Progenitor cell of endocrine pancreas (in vitro differentiated cells): ENCODE results near the gene ZC3H11A. TPM values are rescaled to one million over a fixed set of nuclear protein-coding genes. Genes with fewer than 3 reads are reported as not detected.
"Not testable (repeated sequence)": the region's sequence is repeated elsewhere in the genome, so short reads cannot be mapped to it uniquely, and the experiment has no call there.

Source experiments
- DNase-seq: peaks from one replicate; pipeline ENCODE4 v3.0.0; 2021; ENCODE audit warnings: low spot score; ENCODE audit not compliant: unreplicated experiment
- H3K27ac Mint-ChIP-seq: 2 replicates; pipeline ENCODE4 v1.8.0; 2021; ENCODE audit warnings: mild to moderate bottlenecking, moderate library complexity, mixed read lengths
- H3K27me3 Mint-ChIP-seq: 2 replicates; pipeline ENCODE4 v1.8.0; 2021; ENCODE audit warnings: mixed read lengths
- H3K36me3 Mint-ChIP-seq: 2 replicates; pipeline ENCODE4 v1.8.0; 2022; ENCODE audit warnings: mixed read lengths; ENCODE audit not compliant: insufficient read depth
- H3K4me1 Mint-ChIP-seq: 2 replicates; pipeline ENCODE4 v1.8.0; 2021; ENCODE audit warnings: low read depth, mixed read lengths
- H3K4me3 Mint-ChIP-seq: 2 replicates; pipeline ENCODE4 v1.8.0; 2021; ENCODE audit warnings: low read depth, mild to moderate bottlenecking, moderate library complexity, mixed read lengths
- H3K9me3 Mint-ChIP-seq: 2 replicates; pipeline ENCODE4 v1.8.0; 2021; ENCODE audit warnings: low read depth, mixed read lengths
- CTCF ChIP-seq: fragments of 200-600 bp; sonication (generic); IDR thresholded peaks from one replicate; pipeline ENCODE4 v1.5.0; 2021; ENCODE audit warnings: antibody characterized with exemption, mild to moderate bottlenecking; ENCODE audit not compliant: unreplicated experiment
- total RNA-seq: library from RNA; stranded (reverse); gene quantifications from 2 replicates; pipeline ENCODE4 v1.2.1, GENCODE V29; 2021

ZC3H11A gene
- total RNA-seq, 1 donor from 2014 or later = 100 TPM

- no peak for TF ChIP-seq CTCF
- Mint-ChIP-seq H3K27me3 (no peaks in the 10 kb centered on the region), H3K4me1 (no peaks in the 10 kb centered on the region), H3K4me3 (no peak overlapping the region), H3K36me3 (peaks cover 31% of the 10 kb centered on the region), H3K9me3 (no peaks in the 10 kb centered on the region), H3K27ac (no peak overlapping the region)
- DNase-seq = no peak
Observed at GRCh38 chr1:203828002-203828401, 32.6 kb downstream of the ZC3H11A start.

- no peak for TF ChIP-seq CTCF
- Mint-ChIP-seq H3K9me3 (no peaks in the 10 kb centered on the region), H3K4me3 (no peak overlapping the region), H3K27me3 (no peaks in the 10 kb centered on the region), H3K36me3 (peaks cover 32% of the 10 kb centered on the region), H3K27ac (no peak overlapping the region), H3K4me1 (no peaks in the 10 kb centered on the region)
- DNase-seq = no peak
Observed at GRCh38 chr1:203828503-203828902, 33.1 kb downstream of the ZC3H11A start.

- H3K27ac Mint-ChIP-seq, H3K4me1 Mint-ChIP-seq, H3K4me3 Mint-ChIP-seq, H3K9me3 Mint-ChIP-seq, DNase-seq, H3K27me3 Mint-ChIP-seq: not testable (repeated sequence)
- peaks cover 35% of the 10 kb centered on the region for H3K36me3 Mint-ChIP-seq
Observed at GRCh38 chr1:203829247-203829646, 33.8 kb downstream of the ZC3H11A start.

GRCh38 chr1:203835476-203835875 is 40.1 kb downstream of the ZC3H11A start:
- Mint-ChIP-seq H3K27me3 (no peaks in the 10 kb centered on the region), H3K36me3 (peaks cover 40% of the 10 kb centered on the region), H3K4me3 (no peak overlapping the region), H3K4me1 (no peaks in the 10 kb centered on the region), H3K27ac (peak overlapping the region; percentile 29), H3K9me3 (no peaks in the 10 kb centered on the region)
- no peak for TF ChIP-seq CTCF
- DNase-seq = no peak

GRCh38 chr1:203839081-203839480 is 43.7 kb downstream of the ZC3H11A start:
- no peak overlapping the region for H3K4me3 Mint-ChIP-seq
- H3K36me3 Mint-ChIP-seq = peaks cover 54% of the 10 kb centered on the region
- DNase-seq = no peak
- H3K27ac Mint-ChIP-seq = peak overlapping the region; percentile 21
- no peak for TF ChIP-seq CTCF
- peaks cover 2% of the 10 kb centered on the region for H3K4me1 Mint-ChIP-seq
- no peaks in the 10 kb centered on the region for H3K27me3 Mint-ChIP-seq
- H3K9me3 Mint-ChIP-seq = peaks cover 4% of the 10 kb centered on the region

GRCh38 chr1:203840208-203840808 is 44.9 kb downstream of the ZC3H11A start:
- Mint-ChIP-seq H3K27ac (no peak overlapping the region), H3K27me3 (no peaks in the 10 kb centered on the region), H3K9me3 (peaks cover 4% of the 10 kb centered on the region), H3K36me3 (peaks cover 53% of the 10 kb centered on the region), H3K4me1 (peaks cover 2% of the 10 kb centered on the region), H3K4me3 (no peak overlapping the region)
- no peak for TF ChIP-seq CTCF
- no peak for DNase-seq
